ENCODE measurements around the gene FBXO42. TPM values are rescaled to one million over a fixed set of nuclear protein-coding genes. Genes with fewer than 3 reads are reported as not detected.

The FBXO42 gene
- total and polyA plus RNA-seq, 2 of the 8 experiments (the other 6 are each of a cell fraction or from before 2014, with no cell fraction given), result 15.1 to 17.0 TPM

GRCh38 chr1:16267690-16268180, 84.5 kb downstream of the FBXO42 start:
- H2AFZ ChIP-seq (ENCODE audit: low read length), result no peak overlapping the region
- H4K20me1 ChIP-seq (replicated peaks in 1 of 2; ENCODE audit: control insufficient read depth in 1 of 2, insufficient read depth in 2 of 2, low read length in 2 of 2), result peaks cover 2 to 3% of the 10 kb centered on the region in 2 experiments
- no peak overlapping the region for H3K9ac ChIP-seq (replicated peaks in 1 of 4; ENCODE audit: extremely low read depth in 1 of 4, low read depth in 3 of 4, low read length in 3 of 4)
- no peak overlapping the region for H3K4ac ChIP-seq (replicated peaks; ENCODE audit: insufficient read length, low read depth, low read length)
- H3K4me3 ChIP-seq (ENCODE audit: extremely low read depth in 1 of 4, insufficient read depth in 2 of 4, low read depth in 3 of 4, low read length in 4 of 4), result no peak overlapping the region
- H2BK20ac ChIP-seq (ENCODE audit: low read length), result no peak overlapping the region
- CTCF ChIA-PET (ENCODE audit: partially characterized antibody), result no interaction called here
- no peaks in the 10 kb centered on the region for H3K27me3 ChIP-seq (replicated peaks in 1 of 4; ENCODE audit: control insufficient read depth in 3 of 4, extremely low read depth in 1 of 4, insufficient read depth in 3 of 4, low read length in 3 of 4)
- H2BK120ac ChIP-seq (replicated peaks; ENCODE audit: low read depth, low read length), result no peak overlapping the region
- FAIRE-seq, result no peak
- no peak overlapping the region for H2BK12ac ChIP-seq (ENCODE audit: low read depth, low read length)
- H3K27ac ChIP-seq (ENCODE audit: low read depth, low read length), result no peak overlapping the region
- H3K4me2 ChIP-seq (ENCODE audit: insufficient read depth in 1 of 2, low read depth in 2 of 2, low read length in 2 of 2), result no peak overlapping the region
- no peak for TF ChIP-seq MAFK (IDR thresholded peaks at IDR 0.05; ENCODE audit: low read depth, low read length)
- no peak for TF ChIP-seq KDM1A (IDR thresholded peaks at IDR 0.05; ENCODE audit: borderline replicate concordance, low read length)
- TF ChIP-seq CREB1 (IDR thresholded peaks at IDR 0.05), result no peak
- no peak for TF ChIP-seq TCF12 (IDR thresholded peaks at IDR 0.05; ENCODE audit: low read depth, low read length)
- no peak for TF ChIP-seq ZNF274 (IDR thresholded peaks at IDR 0.05; ENCODE audit: borderline replicate concordance, extremely low read depth, low read length)
- TF ChIP-seq KDM5A (IDR thresholded peaks at IDR 0.05; ENCODE audit: low read length), result no peak
- TF ChIP-seq MAX (IDR thresholded peaks at IDR 0.05), result no peak
- TF ChIP-seq SUZ12 (IDR thresholded peaks at IDR 0.05; ENCODE audit: low read length), result no peak
- TF ChIP-seq SP1 (IDR thresholded peaks at IDR 0.05; ENCODE audit: low read depth, low read length), result no peak
- no peak for TF ChIP-seq ATF3 (IDR thresholded peaks at IDR 0.05; ENCODE audit: insufficient read depth, low read depth, low read length)
- TF ChIP-seq CEBPB (IDR thresholded peaks at IDR 0.05; ENCODE audit: low read depth, low read length), result no peak
- no peak for TF ChIP-seq RAD21 (IDR thresholded peaks at IDR 0.05 in 1 of 2, conservative IDR thresholded peaks at IDR 0.05 in 1 of 2; ENCODE audit: low read depth in 2 of 2, low read length in 2 of 2)
- no peak for TF ChIP-seq PHF8 (conservative IDR thresholded peaks at IDR 0.05; ENCODE audit: low read depth, low read length)
- TF ChIP-seq SIN3A (conservative IDR thresholded peaks at IDR 0.05 in 1 of 2, IDR thresholded peaks at IDR 0.05 in 1 of 2; ENCODE audit: low read depth in 1 of 2, low read length in 2 of 2), result no peak
- H2BK5ac ChIP-seq (ENCODE audit: low read depth, low read length), result no peak overlapping the region
- H4K5ac ChIP-seq (ENCODE audit: insufficient read length, low read depth, low read length), result no peak overlapping the region
- DNase-seq (ENCODE audit: low read depth in 1 of 2, low spot score in 2 of 2), result no peak
- POLR2A ChIA-PET (ENCODE audit: partially characterized antibody), result interaction anchor here (1.3 kb wide), 1 partner anchor 20 kb away, joined by 5 read pairs; no protein-coding TSS in a partner anchor
- H4K91ac ChIP-seq (replicated peaks; ENCODE audit: insufficient read length, low read length), result no peak overlapping the region
- H3K9me3 ChIP-seq (ENCODE audit: insufficient read depth in 2 of 2, low read depth in 1 of 2, low read length in 1 of 2), result no peaks in the 10 kb centered on the region
- no peak overlapping the region for H3K23ac ChIP-seq (ENCODE audit: insufficient read length)
- H3K4me1 ChIP-seq (replicated peaks in 1 of 4; ENCODE audit: control insufficient read depth in 3 of 4, insufficient read depth in 4 of 4, low read length in 3 of 4), result no peaks in the 10 kb centered on the region
- no peak overlapping the region for H2AK5ac ChIP-seq (ENCODE audit: low read depth, low read length)
- no peak overlapping the region for H3K14ac ChIP-seq (ENCODE audit: insufficient read length)
- H3K23me2 ChIP-seq (ENCODE audit: low read depth, low read length), result no peaks in the 10 kb centered on the region; the same call in 1 of the 2 replicates
- no peak overlapping the region for H3K56ac ChIP-seq (replicated peaks; ENCODE audit: insufficient read length, low read depth, low read length)
- H2BK15ac ChIP-seq (ENCODE audit: low read length), result no peak overlapping the region
- no peaks in the 10 kb centered on the region for H3K36me3 ChIP-seq (ENCODE audit: control insufficient read depth in 2 of 4, insufficient read depth in 4 of 4, low read length in 3 of 4)
- H3K18ac ChIP-seq (ENCODE audit: extremely low read depth, low read length), result no peak overlapping the region
- H3K79me1 ChIP-seq (ENCODE audit: low read depth, low read length), result no peaks in the 10 kb centered on the region; the same call in 1 of the 2 replicates
- peaks cover 0 to under 1% of the 10 kb centered on the region in 2 experiments; a peak in 1 of 4 replicates for H3K79me2 ChIP-seq (ENCODE audit: control insufficient read depth in 1 of 2, insufficient read depth in 2 of 2, low read length in 2 of 2)
- no peak overlapping the region for H4K8ac ChIP-seq (ENCODE audit: extremely low read depth, insufficient read depth, low read length)
